Activated CD4-positive, alpha-beta T cell treated with anti-CD3 and anti-CD28 coated beads, Interleukin-2, Interleukin-4, amounts not matched to agents 100 ng/mL and 50 ng/mL, durations not matched to agents 16 hours and 8 hours (primary cell): ENCODE data around the gene MORN1.
"Not testable (repeated sequence)": the region's sequence is repeated elsewhere in the genome, so short reads cannot be mapped to it uniquely, and the experiment has no call there.

Source experiments
- DNase-seq: peaks from one replicate; pipeline ENCODE4 v3.0.0-alpha.2; 2020; ENCODE audit warnings: low spot score

Gene MORN1

DNA sequence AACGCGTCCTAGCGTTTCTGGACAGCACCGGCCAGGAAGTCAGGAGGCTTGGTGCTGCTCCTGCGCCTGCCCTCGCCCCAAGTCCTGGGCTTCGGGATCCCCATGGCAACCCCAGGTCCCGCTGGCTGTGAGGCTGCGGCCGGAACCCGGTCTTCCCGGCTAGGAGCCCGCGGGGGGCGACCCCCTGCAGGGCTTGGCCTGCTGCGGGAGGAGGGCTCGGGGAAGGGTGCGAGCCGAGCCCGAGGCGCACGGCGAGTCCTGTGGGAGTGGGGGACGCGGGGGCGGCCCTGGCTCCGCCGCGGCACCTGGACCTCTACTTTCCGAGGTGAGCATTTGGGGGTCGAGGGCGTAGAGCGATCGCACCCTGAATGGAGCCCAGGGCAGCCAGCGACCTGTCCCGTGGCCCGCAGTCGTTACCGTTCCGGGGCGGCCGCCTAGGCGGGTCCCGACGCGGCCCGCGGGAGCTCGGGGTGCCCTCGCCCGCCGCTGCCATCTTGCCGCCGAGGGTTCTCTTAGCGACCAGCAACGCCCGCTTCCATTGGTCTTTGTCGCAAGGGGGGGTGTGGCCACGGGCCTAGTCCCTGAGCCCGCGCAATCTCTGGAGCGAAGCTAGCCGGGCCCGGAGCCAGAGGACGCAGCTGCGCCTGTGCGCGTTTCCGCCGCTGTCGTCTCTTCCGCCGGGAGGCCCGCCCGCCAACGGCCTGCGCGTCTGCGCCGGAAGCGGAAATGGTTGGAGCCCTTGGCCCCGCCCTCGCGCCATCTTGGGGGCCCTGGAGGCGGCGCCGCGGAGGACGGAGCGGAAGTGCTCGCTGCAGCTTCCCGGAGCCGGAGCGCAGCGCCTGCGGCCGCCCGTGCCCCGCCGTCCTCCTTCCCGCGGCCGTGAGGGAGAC is at the start of gene MORN1, which contains the start of gene RER1:
Gene MORN1 (minus strand): TSS at position 514 of the 890 bp plus-strand sequence. CDS start 21 bp downstream, at position 493.
Gene RER1 (plus strand): TSS at position 801 of the 890 bp plus-strand sequence. CDS start 3,950 bp downstream, outside the sequence.
- DNase-seq, result peak; percentile 99

DNA sequence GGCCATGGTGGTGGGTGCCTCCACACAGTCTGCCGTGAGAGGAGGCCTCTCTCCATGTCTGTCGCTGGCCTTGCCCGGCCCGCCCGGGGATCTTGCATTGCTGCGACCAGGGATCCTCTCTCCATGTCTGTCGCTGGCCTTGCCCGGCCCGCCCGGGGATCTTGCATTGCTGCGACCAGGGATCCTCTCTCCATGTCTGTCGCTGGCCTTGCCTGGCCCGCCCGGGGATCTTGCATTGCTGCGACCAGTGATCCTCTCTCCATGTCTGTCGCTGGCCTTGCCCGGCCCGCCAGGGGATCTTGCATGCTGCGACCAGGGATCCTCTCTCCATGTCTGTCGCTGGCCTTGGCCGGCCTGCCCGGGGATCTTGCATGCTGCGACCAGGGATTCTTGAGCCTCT is 49.0 kb upstream of the MORN1 start:
- not testable (repeated sequence) for DNase-seq

DNA sequence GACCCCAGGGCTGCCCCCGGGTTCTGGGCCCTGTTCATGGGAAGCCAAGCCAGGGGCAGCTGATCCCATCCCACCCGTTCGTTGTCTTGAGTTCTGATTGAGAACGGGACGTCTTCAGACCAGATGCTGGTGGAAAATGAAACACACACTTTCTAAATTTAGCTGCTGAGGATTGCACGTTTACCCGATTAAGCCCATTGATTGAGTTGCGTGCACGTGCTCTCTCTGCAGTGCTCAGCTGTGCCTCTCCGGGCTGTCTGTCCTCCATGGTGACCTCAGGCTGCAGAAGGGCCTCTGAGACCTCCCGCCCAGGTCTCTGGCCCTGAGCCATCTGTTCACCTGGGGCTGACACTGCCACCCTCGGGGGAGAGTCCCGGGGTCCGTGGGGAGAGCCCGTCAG is 48.0 kb upstream of the MORN1 start:
- DNase-seq, result no peak

DNA sequence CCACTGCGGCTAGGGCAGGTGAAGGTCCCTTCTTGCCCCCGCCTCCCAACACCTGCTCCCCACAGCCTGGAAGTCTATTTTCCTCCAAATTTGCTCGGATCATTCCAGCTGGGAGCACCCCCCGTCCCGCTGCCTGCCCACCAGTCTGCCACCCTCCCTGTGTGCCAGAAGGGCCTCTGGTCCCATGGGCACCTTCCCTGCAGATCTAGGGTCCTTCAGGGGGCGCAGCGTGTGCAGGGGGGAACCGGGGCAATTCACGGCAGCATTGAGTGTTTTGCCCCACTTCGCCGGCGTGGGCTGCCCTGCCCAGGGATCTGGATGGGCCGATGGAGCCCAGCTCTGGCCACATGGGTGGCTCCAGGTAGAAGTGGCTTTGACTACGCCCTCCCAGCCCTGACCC is 47.3 kb upstream of the MORN1 start:
- DNase-seq, result no peak

DNA sequence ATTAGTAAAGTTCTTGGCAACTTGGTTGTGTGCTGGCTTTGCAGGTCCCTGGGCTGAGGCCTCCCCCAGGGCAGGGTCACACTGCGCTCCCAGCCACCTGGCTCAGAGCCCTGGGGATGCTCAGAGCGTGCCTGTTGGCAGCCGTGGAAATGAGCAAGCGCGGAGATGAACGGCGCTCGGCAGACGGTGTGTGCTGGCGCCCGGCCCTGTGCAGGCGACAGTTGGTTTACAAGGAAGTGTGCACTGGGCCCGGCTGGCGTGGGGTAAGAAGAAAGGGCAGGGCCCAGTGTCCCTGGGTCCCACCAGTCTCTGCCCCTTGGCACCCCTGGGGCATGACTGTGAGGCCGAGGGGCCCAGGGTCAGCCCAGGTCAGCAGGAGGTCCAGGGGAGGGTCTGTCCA is 46.7 kb upstream of the MORN1 start:
- DNase-seq, result no peak

DNA sequence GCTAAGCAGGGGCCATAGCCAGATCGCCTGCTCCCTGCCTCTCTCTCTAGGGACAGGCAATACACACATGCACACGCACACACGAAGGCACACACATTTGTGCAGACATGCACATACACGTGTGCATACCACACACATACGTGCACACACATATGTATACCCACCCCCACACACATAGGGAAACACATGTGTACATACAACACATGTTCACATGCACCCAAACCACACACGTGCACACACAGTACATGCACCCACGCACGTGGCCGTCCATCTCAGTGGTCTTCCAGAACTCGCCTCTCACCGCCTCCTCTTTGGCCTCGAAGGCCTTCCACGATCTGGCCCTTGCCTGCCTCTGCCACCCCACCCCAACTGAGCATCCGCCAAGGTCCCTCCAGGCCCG is 46.3 kb upstream of the MORN1 start:
- no peak for DNase-seq

DNA sequence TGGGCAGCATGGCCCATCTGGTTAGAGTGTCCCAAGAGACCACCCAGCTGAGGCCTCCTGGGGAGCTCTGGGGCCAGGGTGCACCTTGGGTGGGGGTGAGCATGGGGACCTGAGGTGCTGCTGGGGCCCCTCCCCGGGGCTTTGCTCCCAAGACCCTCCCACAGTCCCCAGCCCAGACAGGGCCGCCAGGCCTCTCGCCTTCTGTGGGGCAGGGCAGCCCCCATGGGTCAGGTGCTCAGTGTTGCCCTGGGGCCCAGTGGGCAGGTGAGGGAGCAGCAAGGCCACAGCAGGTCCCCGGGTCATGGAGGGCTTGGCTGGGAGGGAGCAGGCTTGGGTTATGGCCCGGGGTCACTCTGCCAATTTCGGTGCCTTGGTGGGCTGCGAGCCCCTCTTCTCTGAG is 45.5 kb upstream of the MORN1 start:
- no peak for DNase-seq

DNA sequence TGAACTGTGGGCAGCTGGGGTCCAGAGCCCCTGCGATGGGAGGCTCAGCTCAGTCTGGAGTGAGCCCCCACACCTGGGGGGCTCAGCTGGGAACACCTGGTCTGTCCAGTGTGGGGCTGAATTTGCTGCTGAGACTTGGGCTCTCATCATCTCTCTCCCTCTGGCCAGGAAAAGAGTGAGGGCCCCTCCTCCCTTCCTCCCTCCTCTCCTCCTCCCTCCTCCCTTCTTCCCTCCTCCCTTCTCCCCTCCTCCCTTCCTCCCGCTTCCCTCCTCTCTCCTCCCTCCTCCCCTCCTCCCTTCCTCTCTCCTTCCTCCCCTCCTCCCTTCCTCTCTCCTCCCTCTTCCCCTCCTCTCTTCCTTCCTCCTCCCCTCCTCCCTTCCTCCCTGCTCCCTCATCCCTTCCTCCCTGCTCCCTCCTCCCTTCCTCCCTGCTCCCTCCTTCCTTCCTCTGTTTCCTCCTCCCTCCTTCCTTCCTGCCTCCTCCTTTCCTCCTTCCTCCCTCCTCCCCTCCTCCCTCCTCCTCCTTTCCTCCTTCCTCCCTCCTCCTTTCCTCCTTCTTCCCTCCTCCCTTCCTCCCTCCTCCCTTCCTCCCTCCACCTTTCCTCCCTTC is 44.5 kb upstream of the MORN1 start:
- DNase-seq, result no peak

DNA sequence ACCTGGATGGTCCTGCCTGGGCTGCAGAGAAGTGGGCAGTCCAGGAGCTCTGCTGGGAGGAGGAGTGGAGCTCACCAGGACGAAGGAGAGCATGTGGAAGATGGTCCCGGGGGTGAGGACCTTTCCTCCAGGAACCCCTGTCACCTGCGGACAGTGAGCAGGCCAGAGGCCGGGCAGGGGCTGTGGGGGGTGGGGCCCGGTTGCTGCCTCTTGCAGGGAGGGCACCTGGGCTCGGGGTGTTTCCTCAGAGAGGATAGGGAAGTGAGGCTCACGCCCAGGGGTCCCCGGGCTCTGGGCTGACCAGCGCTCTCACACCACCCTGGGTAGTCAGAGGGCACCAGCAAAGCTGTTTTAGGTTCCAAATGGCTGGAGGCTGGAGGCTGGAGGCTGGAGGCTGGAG is 43.7 kb upstream of the MORN1 start:
- no peak for DNase-seq

DNA sequence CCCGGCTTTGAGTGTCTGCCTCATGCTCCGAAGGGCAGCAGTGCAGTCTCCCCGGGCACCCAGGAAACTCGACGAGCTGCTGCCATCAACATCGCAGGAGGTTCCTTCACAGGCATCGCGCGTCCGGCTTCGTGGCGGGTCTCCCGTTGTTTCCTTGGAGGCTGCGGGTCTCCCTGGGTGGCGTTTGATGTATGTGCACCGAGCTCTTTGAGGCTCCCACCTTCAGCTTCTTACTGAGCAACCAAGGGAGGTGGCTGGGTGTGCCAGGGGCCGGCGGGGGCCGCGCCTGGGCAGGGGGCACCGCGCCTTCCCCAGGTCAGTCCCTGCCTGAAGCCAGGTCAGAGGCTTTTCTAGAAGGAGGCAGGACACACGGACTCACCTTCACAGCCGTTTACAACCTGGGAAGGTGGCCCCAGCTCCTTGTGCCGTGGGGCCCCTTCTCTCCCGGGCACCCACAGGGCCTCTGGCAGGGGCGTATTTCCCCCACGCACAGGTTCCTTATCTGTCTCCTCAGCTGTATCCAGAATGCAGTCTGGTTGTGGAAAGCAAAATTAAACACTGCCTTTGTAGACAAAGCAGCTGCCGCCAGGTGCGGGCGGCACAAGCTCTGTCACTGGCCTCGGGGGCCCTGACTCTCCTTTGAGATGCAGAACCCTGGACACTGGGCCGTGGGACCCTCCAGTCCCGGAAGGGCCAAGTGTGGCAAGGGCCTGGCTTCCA is 42.7 kb upstream of the MORN1 start:
- no peak for DNase-seq

DNA sequence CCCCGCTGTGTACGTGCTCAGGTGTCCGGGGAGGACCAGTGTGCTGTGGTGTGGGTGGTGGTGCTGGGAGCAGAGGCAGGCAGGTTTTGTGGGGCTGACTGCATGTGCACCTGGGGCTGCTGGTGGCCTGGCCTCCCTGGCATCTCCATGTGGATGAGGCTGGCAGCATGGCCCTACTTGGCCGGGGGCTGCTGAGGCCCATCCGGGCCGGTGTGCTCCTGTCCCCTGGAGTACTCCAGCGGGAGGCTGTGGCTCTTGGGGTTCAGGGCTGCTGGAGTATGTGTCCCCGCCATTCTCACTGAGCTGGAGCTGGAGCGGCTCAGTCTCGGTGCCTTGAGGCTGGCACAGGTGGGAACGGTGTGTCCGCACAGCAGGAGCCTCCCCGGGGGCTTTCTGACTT is 41.8 kb upstream of the MORN1 start:
- DNase-seq, result no peak

DNA sequence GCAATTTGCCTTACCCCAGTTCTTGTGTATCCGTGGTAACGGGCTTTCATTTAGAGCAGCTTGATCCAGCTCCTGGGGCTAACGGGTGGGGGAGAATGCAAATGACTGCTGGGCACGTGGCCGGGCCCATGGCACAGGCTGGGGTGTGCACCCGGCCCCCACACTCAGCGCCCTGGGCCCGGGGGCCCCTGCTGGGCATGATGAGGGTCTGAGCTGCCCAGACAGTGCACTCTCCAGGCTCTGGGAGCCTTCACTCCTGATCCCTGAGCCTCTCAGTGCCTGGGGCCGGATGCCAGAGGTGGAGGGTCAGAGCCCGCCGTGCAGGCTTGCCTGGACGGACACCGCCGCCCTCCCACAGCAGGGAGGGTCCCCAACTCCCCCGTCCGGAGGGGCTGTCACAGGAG is 41.1 kb upstream of the MORN1 start:
- no peak for DNase-seq

DNA sequence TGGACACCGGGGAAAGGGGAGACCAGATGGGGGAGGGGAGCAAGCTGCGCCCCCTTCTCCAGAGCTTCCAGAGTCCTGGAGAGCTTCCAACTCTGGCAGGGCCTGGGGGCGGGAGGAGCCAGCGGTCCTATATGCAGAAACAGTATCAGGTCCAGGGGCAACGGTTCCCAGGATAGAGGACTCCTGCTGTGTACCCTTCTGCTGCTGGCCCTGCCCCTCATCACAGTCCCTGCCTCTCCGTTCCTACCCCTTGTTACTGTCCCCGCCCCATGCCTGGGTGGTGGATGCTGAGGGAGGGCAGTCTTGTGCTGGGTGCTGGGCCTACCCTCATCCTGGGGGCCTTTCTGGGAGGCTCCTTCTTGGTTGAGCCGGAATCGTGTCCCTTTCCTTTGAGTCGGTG is 40.2 kb upstream of the MORN1 start:
- DNase-seq, result no peak

DNA sequence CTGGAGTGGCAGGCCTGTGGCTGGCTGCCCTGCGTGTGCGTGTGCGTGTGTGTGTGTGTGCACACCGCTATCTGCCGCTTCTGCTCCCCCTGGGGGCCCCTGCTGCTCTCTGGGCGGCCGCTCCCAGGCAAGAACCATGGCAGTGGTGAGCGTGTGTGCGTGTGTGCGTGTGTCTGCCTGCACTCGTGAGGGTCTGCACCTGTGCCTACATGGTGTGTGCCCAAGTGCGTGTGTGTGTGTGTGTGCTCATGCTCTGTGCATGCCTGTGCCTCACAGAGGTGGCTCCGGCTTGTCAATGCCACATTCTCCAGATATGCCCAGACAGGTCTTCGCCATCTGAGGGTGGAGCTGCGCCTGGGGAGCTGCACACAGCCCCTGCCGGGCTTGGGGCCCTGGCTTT is 39.7 kb upstream of the MORN1 start:
- no peak for DNase-seq

DNA sequence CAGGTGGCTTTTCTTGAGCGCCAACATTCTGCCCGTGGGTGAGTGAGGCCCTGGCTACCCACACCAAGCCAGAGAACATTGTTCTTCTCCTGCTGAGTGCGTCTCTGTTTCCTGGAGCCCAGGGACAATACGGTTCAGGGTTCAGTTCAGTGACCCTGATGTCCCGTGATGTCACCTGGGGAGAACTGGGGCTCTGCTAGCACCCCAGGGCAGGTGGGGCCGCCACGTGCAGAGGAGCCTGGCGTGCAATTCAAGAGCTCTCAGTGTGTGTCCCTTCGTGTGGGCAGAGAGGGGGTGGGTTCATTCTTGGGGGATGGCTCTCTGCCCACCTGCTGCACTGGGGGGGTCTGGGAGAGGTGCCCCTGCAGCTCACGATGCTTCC is 39.2 kb upstream of the MORN1 start:
- no peak for DNase-seq

DNA sequence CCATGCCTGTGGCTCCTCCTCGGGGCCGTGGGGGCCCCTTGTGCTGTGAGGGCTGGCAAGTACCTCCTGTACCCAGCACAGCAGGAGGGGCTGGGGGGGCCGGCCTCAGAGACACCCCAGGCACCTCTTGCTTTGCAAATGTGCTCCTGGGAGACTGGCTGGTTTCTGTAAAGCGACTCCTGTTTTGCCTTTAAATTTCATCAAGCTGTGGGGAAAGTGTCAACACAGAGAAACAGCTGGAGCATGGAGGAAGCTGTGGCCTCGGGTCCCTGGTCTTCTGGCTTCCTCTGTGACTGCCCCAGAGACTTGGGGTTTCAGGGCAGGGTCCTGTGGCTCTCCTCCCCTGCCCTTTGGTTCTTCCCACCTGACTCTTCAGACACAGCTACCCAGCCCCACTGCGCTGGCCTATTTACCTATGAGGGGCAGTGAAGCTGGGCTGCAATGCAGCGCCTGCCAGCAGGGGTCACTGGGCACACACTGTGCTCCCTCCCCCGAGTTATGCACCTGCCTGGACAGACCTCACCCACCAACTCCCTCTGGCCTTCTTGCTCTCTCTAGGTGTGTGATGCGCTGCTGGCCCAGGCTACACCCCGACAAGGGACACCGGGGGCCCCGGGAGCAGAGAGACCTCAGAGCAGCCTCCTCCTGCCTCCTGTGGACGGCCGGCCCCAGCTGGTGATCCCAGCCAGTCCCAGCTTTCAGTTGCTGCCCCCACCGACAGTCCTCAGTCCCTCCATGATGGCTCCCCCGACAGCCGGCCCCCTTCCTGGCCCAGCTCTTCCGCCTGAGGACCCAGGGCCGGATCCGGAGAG is 38.6 kb upstream of the MORN1 start:
- no peak for DNase-seq

DNA sequence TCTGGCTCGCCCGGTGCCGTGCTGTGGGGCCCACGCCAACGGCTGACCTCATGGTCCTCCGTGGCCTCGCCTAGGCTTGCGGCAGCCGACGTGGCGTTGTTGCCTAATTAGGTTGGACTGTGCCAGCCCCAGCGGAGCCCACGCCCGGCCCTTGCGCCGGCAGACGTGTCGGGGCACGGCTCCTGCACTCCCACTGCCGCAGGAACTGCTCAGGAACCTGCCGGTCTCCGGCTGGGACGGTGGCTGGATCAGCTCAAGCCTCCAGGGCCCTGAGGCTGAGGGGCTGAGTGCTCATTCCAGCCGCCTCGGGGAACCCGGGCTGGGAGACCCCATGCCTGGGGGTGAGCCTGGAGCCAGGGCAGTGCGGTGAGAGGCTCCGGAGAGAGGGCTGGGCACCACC is 37.1 kb upstream of the MORN1 start:
- DNase-seq, result no peak

DNA sequence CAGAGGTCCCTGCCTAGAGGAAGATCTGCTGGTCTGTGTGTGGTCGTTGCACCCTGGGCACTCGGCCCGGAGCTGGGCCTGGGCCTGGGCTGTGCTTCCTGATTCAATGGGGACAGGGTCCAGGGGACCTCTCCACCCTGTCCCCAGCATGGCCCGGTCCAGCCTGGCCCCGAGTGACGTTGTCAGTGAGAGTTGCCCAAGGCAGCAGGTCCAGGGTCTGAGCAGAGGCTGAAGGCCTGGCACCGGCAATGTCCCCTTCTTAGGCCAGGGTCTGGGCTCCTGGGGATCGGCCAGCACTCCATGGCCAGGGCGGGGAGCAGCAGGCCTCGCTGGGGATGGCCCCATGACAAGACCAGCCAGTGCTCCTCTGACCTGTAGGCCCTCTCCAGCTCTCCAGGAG is 36.6 kb upstream of the MORN1 start:
- no peak for DNase-seq

DNA sequence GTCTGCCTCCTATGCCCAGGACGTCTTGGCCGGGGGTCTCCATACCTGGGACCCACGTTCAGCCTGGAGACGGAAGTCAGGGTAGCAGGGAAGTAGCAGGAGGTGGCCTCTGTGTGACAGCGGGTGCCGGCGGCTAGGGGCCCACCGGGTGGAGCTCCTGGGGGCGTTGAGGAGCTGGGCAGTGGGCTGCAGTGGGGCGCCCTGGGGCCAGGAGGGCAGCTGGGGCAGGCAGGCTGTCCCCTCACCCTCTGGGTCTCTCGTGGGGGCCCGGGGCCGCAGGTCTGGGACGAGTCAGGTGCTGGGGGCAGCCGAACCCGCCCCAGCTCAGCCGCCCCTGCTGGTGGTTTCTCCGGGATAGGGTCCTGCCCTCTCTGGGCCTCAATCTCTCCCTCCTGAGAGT is 35.7 kb upstream of the MORN1 start:
- DNase-seq, result no peak

DNA sequence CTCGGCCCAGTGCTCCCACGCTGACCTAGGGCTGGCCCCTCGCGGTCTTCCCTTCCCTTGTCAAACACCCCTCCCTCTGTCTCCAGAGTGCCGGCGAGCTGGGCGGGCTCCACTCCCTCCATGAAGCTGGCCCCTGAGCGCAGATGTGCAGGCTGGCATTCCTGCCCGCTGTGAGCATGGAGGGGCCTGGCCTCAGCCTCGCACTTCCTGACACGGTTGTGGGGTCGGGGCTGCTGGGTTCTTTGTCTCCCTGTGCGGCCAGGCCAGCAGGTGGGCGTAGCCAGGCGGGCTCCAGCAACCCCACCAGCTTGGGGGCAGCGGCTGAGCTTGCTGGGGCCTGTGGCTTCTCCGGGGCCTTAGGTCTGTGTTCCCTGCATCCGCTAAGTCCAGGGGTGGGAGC is 35.2 kb upstream of the MORN1 start:
- no peak for DNase-seq

DNA sequence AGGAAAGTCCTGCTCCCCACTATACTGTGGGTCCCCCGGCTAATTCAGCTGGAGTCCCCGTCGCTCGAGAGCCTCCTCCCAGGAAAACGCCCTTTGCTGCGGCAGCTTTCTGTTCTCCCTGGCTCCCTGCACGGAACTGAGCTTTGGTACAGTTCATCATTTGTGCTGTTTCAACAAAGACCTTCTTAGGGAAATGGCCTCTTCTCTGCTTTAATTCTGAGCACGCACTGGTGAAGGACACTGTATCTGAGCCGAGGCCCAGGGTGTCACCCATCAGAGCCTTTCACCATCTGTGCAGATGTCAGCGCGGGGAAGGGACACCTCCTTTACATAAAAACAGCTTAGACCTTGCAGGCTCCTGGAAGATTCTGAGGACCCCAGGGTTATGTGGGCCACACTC is 34.5 kb upstream of the MORN1 start:
- no peak for DNase-seq

DNA sequence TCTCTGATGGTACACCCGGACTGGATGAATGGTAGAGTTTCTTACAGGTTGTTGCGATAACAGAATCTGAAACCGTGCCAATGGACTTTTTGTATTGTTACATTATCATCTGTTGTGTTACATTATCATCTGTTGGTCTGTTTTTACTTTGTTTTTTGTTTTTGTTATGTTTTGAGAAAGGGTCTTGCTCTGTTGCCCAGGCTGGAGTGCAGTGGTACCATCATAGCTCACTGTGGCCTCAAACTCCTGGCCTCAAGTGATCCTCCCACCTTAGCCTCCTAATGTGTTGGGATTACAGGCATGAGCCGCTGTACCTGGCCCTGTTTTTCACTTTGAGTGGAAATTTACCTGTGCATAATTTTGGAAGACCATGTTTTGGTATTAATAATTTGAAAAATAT is 31.2 kb upstream of the MORN1 start:
- no peak for DNase-seq
